Measurements from ENCODE around the gene SPP2.

SPP2 gene

DNA sequence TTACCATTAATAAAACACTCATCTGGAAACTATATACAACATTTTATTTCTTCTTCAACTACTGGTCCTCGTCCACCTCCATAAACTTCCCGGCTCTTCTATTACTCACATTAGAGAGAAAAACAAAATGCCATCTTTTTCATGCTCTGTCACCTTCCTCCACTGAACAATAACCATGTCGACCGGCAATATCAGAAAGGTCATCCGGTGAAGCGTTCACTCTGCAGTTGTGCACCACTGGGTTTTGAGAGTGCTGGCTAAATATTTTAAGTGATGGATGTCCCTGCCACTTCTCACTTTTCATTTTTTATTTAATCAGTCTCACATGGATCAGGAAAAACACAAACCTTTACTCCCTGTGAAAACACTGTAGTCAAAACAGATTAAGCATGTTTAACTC is 48.2 kb downstream of the SPP2 start:
- DNase-seq = no peak

DNA sequence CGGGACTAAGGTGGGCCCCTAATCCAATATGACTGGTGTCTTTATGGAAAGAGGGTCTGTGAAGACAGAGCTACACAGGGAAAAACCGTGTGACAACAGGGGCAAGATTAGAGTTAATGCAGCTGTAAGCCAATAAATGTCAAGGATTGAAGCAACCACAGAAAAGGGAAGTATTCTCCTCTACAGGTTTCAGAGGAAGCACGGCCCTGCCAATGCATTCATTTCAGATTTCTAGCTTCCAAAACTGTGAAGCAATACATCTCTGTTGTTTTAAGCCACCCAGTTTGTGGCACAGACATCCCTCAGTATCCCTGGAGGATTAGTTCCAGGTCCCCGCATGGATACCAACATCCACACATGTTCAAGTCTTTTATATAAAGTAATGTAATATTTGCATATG is 48.8 kb downstream of the SPP2 start:
- peak; percentile 35 for DNase-seq

DNA sequence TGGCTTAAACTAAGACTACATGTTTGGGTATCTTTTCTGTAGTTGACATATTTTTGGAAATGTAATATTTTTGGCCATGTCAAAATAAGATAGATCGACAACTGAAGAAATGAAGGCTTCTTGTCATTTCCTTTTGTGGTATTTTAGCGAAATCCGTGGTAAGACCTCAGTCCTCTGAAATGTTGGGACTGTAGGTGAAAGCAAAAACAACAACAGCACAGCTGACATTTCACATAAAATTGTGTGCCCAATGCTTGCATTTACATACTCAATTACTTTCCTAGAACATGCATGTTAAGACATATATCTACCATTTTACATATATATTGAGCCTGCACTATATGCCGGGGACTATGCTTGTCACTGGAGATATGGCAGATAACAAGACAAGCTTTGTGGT is 50.2 kb downstream of the SPP2 start:
- peak; percentile 6 for DNase-seq

DNA sequence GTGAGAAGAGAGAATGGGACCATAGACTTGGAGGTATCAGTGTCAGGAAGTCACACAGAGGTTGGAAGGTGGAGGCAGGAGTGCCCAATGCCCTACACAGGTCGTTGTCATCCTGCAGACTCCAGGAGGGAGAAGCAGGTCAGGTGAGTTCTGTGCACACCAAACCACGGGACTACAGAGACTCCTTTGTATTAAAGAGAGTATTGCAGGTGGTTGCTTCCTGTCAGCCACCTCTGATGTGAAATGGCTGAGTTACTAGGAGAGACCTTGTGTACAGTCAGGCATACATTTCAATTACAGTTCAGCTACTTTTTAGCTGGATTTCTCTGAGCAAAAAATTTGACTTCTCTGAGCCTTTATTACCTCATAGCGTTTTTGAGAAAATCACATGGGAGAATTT is 51.6 kb downstream of the SPP2 start:
- no peak for DNase-seq

DNA sequence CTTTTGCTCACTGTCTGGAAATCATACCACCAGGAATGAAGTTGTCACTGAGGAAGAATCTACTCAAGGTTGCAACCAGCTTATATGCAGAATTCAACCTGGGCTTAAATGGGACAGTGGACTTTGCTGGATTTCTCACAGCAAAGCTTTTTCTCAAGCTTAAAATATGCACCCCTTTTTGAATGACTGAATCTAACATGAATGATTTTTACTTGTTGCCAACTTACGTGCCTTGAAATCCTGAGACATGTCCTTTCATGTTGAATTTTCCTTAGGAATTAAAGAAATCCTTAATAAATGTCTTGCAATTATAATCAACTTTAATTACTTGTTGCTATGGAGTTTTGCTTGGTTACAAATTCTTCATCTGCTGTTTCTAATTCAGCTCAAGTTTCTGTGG is 57.4 kb downstream of the SPP2 start:
- DNase-seq = no peak

DNA sequence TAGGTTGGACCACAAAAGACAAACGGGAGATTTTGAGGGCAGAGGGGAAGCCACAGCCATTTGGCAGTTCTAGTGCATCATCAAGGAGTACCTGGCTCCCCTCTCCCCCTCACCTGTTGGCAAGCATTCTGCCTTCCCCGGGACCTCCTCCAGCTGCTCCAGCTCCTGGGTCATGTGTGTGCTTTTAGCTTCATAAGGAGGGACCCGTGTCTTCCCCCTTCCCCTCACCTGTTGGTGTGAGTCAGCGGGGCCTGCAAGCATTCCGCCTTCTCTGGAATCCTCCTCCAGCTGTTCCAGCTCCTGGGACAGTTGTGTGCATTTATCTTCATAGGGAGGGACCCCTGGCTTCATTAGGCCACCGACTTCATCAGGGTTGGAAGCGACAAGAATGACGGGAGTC is 58.8 kb downstream of the SPP2 start:
- no peak for DNase-seq

DNA sequence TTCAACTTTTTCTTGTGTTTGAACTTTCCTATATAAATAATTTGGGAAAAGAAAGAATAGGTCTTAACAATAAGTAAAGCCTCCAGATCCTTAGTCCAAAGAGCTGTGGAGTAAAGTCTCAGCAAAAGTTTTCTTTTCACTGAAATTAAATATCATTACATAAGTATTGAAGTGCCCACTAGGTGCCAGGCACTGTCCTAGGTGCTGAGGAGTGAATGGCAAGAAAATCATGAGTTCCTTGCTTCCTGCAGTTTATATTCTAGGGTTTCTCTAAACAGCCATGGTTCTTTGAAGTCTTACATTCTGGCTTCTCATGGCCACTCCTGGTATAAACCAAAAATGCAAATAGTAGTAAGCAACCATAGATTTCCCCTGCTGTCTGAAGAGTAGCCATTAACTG is 59.7 kb downstream of the SPP2 start:
- DNase-seq = no peak

DNA sequence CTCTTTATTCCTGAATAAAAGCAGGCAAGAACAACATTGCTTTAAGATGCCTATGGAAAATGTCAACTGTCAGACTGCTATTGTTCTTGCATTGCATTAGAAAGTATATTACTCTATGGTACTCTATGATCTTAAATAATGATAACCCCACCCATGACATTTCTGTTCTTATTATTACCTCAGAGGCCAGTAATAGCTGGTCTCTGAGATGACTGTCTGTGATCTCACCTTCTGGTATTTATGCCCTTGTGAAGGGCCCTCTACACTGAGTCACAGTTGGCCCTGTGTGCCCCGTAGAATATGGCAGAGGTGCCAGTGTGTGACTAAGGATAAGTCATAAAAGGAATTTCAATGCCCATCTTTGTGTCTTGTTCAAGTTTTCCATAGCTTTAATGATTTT is 61.0 kb downstream of the SPP2 start:
- DNase-seq = no peak

DNA sequence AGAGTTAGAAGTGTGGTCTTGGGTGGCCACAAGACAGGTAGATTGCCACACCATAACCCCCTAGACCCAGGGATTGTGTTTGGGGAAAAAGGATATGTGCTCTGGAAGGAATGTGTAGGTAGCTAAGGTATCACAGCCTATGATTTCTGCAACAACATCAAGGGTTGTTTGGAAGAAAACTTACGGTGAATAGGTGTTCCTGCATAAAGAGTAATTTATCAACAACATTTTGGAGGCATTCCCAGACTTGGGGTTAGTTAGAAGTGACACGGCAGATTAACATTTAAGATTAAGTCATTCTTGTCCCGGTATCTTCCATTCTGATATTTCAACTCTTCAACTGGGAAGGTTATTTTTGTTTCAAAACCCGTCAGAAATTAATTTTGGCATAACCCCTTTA is 65.5 kb downstream of the SPP2 start:
- DNase-seq = no peak

DNA sequence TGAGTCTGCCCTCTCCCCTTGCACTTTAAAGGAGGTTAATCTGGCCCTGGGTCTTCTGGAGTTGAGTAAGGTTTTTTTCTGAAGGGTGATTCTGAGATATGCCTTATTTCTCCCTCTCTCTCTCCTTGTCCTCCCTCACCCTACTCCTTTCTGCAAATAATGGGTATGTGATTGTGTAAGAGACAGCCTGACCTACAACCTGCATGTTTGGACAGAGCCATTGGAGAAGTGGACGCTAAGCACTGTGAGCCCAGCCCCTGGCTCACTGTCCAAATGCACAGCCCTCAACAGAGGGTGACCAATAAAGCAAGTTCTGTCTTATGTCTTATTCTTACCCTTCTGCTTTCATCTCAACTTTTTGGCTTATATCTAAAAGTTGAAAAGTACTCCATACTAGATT is 71.5 kb downstream of the SPP2 start:
- no peak for DNase-seq

DNA sequence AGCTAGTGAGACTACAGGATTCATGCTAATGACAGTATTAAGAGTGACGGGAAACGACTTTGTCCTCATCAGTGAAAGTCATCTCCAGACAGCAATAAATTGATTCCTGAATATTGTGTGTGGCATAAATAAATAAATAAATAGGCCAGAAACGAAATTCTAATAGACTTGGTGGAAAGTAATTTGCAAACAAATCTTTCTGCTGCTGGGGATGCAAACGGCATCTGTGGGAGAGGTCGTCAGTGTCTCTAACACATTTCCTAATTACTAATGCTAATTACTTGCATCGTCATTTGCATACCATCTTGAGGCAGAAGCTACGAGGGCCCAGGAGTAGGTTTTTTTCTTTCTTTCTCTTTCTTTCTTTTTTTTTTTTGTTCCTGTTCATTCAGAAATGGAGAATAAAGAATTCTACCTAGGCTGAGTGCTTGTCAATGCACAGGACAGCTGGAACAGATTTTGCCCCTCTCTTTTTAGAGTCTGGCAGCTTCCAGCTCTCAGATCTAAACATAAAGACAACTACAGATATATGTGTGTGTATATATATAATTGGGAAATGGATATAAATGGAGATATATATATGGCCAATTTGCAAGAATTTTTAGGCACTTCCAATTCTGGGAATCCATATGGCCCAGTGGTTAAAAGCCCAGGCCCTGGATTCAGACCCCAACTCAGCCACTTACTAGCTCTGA is 75.1 kb downstream of the SPP2 start:
- DNase-seq = no peak

DNA sequence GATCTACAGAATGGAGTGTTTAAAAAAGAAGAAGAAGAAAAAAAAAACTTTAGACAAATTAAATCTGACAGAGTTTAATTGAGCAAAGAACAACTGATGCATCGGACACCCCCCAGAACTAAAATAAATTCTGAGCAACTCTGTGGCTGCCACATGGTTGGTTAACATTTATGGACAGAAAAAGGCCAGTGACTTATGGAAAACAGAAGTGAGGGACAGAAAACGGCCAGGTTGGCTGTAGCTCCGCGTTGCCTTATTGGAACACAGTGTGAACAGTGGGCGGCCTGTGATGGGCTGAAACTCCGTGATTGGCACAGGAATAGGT is 75.6 kb downstream of the SPP2 start:
- DNase-seq = no peak
